Fibroblast of mammary gland (primary cell): ENCODE data around the gene NAV3.
"Not testable (repeated sequence)": the region's sequence is repeated elsewhere in the genome, so short reads cannot be mapped to it uniquely, and the experiment has no call there.

ENCODE experiments used
- DNase-seq: peaks from one replicate; pipeline ENCODE4 v3.0.0-alpha.2; 2010; ENCODE audit warnings: low read depth
- H3K4me3 ChIP-seq: 2 replicates; pipeline ENCODE4 v1.5.1; 2011; ENCODE audit warnings: low read depth, mild to moderate bottlenecking, low read length, moderate library complexity; ENCODE audit not compliant: control insufficient read depth
- CTCF ChIP-seq: conservative IDR thresholded peaks from 2 replicates; pipeline ENCODE4 v1.5.1; 2011; ENCODE audit warnings: low read depth, low read length, inconsistent platforms; ENCODE audit not compliant: control insufficient read depth, insufficient read depth

The NAV3 gene

DNA sequence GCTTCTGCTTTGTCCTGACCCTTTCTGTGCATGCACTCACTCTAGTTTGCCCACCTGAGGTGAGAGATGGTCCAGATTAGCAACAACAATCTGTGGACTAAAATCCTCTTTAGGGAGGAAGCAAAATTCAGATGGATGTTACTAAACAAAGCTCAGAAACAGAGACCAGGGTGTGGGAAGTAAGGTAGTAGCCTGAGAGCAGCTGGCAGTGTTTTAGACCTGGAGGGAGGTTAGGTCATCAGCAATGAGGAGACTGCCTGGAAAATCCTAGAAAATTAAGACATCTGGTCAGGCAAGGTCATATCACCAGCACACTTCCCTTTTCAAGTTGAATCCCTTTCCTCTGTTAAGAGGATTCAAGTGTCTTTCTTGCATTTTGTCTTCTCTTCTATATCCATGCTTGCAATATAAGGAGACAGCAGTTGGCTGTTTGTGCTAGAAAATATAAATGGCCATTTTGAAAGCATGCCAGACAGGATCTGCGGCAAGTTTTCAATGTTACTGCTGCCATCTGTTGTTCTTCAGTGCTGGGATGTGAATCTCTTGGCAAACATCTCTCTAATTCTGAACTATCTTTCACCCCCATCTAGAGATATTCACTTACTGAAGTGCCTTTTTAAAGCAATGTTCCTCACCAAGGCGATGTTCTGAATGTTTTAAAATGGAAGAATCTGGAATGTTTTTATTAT lies 266.4 kb downstream of the NAV3 start:
- no peak for TF ChIP-seq CTCF
- peak; percentile 72 for DNase-seq
- H3K4me3 ChIP-seq, result no peak overlapping the region

GRCh38 chr12:78099806-78100205 lies 269.1 kb downstream of the NAV3 start:
- TF ChIP-seq CTCF, result no peak
- no peak overlapping the region for H3K4me3 ChIP-seq
- DNase-seq, result no peak

DNA sequence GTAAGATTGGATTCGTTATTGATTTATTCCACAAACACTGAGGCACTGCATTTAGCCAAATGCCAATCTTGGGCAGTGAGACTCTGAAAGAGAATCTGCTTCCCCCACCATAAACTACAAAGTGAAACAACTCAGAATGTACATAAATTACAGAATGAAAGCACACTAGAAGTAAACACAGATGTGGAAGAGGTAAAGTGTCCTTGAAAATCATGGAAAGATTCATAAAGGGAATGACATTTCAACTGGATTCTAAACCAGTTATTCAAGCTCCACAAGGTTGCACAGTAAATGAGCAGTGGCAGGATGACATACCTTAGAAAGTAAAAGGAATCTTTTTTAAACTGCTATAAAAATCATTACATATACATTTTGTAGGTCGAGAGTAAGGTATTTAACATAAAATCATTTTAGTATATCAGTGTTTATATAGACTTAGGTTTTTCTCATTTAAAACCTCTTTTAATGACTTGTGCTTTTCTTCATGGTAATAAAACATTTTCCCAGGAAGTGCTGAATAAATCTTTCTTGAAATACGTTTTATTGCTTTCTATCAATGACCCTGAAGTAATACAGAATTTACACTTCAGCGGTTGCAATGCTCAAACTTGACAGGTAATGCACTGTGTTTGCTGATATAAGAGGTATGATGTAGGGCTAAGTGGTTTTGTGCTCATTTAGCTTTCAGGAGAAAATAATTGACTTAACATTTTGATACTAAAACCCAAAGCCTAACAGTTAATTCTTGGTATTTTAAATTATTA lies 270.6 kb downstream of the NAV3 start:
- TF ChIP-seq CTCF, result no peak
- H3K4me3 ChIP-seq, result no peak overlapping the region
- DNase-seq, result no peak

GRCh38 chr12:78101946-78102635 lies 271.4 kb downstream of the NAV3 start:
- TF ChIP-seq CTCF, result no peak
- no peak for DNase-seq
- H3K4me3 ChIP-seq, result no peak overlapping the region

DNA sequence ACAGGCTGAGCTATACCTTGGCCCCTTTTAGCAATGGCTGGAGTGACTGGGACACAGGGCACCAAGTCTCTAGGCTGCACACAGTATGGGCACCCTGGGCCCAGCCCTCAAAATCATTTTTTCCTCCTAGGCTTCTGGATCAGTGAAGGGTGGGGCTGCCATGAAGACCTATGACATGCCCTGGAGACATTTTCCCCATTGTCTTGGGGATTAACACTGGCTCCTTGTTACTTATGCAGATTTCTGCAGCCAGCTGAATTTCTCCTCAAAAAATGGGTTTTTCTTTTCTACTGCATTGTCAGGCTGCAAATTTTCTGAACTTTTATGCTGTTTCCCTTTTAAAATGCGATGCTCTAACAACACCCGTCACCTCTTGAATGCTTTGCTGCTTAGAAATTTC lies 272.1 kb downstream of the NAV3 start:
- not testable (repeated sequence) for DNase-seq, H3K4me3 ChIP-seq

- no peak for TF ChIP-seq CTCF
- no peak overlapping the region for H3K4me3 ChIP-seq
- DNase-seq, result peak; percentile 12
These were observed 285.2 kb downstream of the NAV3 start for GRCh38 chr12:78115889-78116288.

DNA sequence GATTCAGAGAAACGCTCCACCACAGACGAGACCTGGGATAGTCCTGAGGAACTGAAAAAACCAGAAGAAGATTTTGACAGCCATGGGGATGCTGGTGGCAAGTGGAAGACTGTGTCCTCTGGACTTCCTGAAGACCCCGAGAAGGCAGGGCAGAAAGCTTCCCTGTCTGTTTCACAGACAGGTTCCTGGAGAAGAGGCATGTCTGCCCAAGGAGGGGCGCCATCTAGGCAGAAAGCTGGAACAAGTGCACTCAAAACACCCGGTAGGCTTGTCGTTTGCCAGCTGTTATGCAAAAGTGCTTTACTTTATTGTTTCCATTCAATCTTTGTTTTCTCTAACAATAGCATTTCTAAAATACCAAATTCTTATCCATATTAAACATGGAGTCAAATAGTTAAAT lies 287.3 kb downstream of the NAV3 start:
- DNase-seq, result no peak
- no peak overlapping the region for H3K4me3 ChIP-seq
- TF ChIP-seq CTCF, result peak; percentile 20
